ENCODE measurements around the gene HPN.

HPN gene

GRCh38 chr19:35029737-35030256 lies 11.7 kb upstream of the HPN start:
- Histone ChIP-seq H3K9ac (ENCODE audit: low read length) (no peak overlapping the region), H4K20me1 (ENCODE audit: insufficient read depth, low read length) (no peaks in the 10 kb centered on the region)

GRCh38 chr19:35030257-35031071 lies 11.1 kb upstream of the HPN start, which contains the start of gene SCN1B:
Gene SCN1B (plus strand): TSS chr19:35030470. CDS start chr19:35030821, 351 bp downstream.
- no peaks in the 10 kb centered on the region for H3K9me3 ChIP-seq (ENCODE audit: low read length)
- H3K27ac ChIP-seq (ENCODE audit: low read depth, low read length, poor library complexity, severe bottlenecking) = no peak within 1 kb of the TSS
- H3K4me1 ChIP-seq (ENCODE audit: insufficient read depth, low read length, severe bottlenecking) = no peaks in the 10 kb centered on the region
- H3F3A ChIP-seq (ENCODE audit: insufficient read depth, low read length) = no peaks in the 10 kb centered on the region
- peaks cover 28% of the 10 kb centered on the region for H3K36me3 ChIP-seq (ENCODE audit: insufficient read depth, low read length)
- H3K9ac ChIP-seq (ENCODE audit: low read length) = no peak within 1 kb of the TSS
- H2AFZ ChIP-seq (ENCODE audit: low read length) = no peak within 1 kb of the TSS
- H3K27me3 ChIP-seq (ENCODE audit: insufficient read depth, low read length) = peaks cover 11% of the 10 kb centered on the region
- TF ChIP-seq EZH2 (IDR thresholded peaks at IDR 0.05; ENCODE audit: borderline replicate concordance, low read length) (no peak), CTCF (IDR thresholded peaks at IDR 0.05; ENCODE audit: low read length) (no peak)
- no peaks in the 10 kb centered on the region for H3K79me2 ChIP-seq (ENCODE audit: insufficient read depth, low read length)
- H3K4me3 ChIP-seq (ENCODE audit: low read depth, low read length, poor library complexity, severe bottlenecking) = no peak within 1 kb of the TSS
- no peaks in the 10 kb centered on the region for H3K9me2 ChIP-seq (ENCODE audit: low read depth, low read length)
- H4K20me1 ChIP-seq (ENCODE audit: insufficient read depth, low read length) = no peaks in the 10 kb centered on the region
- H3K4me2 ChIP-seq (ENCODE audit: low read length) = no peak within 1 kb of the TSS

More at GRCh38 chr19:35029737-35030256, 11.7 kb upstream of the HPN start:
- no peak overlapping the region for H3K4me2 ChIP-seq (ENCODE audit: low read length)
- H3F3A ChIP-seq (ENCODE audit: insufficient read depth, low read length) = no peaks in the 10 kb centered on the region
- H3K4me3 ChIP-seq (ENCODE audit: low read depth, low read length, poor library complexity, severe bottlenecking) = no peak overlapping the region
- H2AFZ ChIP-seq (ENCODE audit: low read length) = no peak overlapping the region
- H3K9me3 ChIP-seq (ENCODE audit: low read length) = no peaks in the 10 kb centered on the region
- no peaks in the 10 kb centered on the region for H3K9me2 ChIP-seq (ENCODE audit: low read depth, low read length)
- H3K27ac ChIP-seq (ENCODE audit: low read depth, low read length, poor library complexity, severe bottlenecking) = no peak overlapping the region
- peaks cover 35% of the 10 kb centered on the region for H3K36me3 ChIP-seq (ENCODE audit: insufficient read depth, low read length)
- H3K27me3 ChIP-seq (ENCODE audit: insufficient read depth, low read length) = peaks cover 11% of the 10 kb centered on the region
- H3K79me2 ChIP-seq (ENCODE audit: insufficient read depth, low read length) = no peaks in the 10 kb centered on the region
- no peaks in the 10 kb centered on the region for H3K4me1 ChIP-seq (ENCODE audit: insufficient read depth, low read length, severe bottlenecking)
- TF ChIP-seq CTCF (IDR thresholded peaks at IDR 0.05; ENCODE audit: low read length) (no peak), EZH2 (IDR thresholded peaks at IDR 0.05; ENCODE audit: borderline replicate concordance, low read length) (no peak)

- Histone ChIP-seq H3K4me1 (ENCODE audit: insufficient read depth, low read length, severe bottlenecking) (no peaks in the 10 kb centered on the region), H3K27ac (ENCODE audit: low read depth, low read length, poor library complexity, severe bottlenecking) (no peak overlapping the region), H3K9me2 (ENCODE audit: low read depth, low read length) (no peaks in the 10 kb centered on the region), H2AFZ (ENCODE audit: low read length) (no peak overlapping the region), H4K20me1 (ENCODE audit: insufficient read depth, low read length) (no peaks in the 10 kb centered on the region), H3K4me2 (ENCODE audit: low read length) (no peak overlapping the region), H3K9ac (ENCODE audit: low read length) (no peak overlapping the region), H3K36me3 (ENCODE audit: insufficient read depth, low read length) (peaks cover 22% of the 10 kb centered on the region), H3K9me3 (ENCODE audit: low read length) (no peaks in the 10 kb centered on the region), H3K79me2 (ENCODE audit: insufficient read depth, low read length) (no peaks in the 10 kb centered on the region), H3F3A (ENCODE audit: insufficient read depth, low read length) (no peaks in the 10 kb centered on the region), H3K4me3 (ENCODE audit: low read depth, low read length, poor library complexity, severe bottlenecking) (no peak overlapping the region), H3K27me3 (ENCODE audit: insufficient read depth, low read length) (peaks cover 11% of the 10 kb centered on the region)
- TF ChIP-seq EZH2 (IDR thresholded peaks at IDR 0.05; ENCODE audit: borderline replicate concordance, low read length) = no peak
- no peak for TF ChIP-seq CTCF (IDR thresholded peaks at IDR 0.05; ENCODE audit: low read length)
Observed at GRCh38 chr19:35031072-35031881, 10.2 kb upstream of the HPN start.
